ENCODE measurements around the gene FMN1. TPM values are rescaled to one million over a fixed set of nuclear protein-coding genes. Genes with fewer than 3 reads are reported as not detected.

The FMN1 gene
- total and polyA plus RNA-seq, 2 of the 13 experiments (the other 11 are each of a cell fraction or from before 2014, with no cell fraction given): 0.20 to 0.60 TPM

GRCh38 chr15:33201491-33202231 lies 7.1 kb upstream of the FMN1 start:
- CTCF ChIA-PET (ENCODE audit: low intra/inter-chr PET ratio, low total read pairs): no interaction called here
- intact Hi-C loops (cut with micrococcal nuclease; ENCODE audit: unreplicated experiment): no loop called here
- Histone ChIP-seq H3K4me3 (replicated peaks in 1 of 3; ENCODE audit: insufficient read depth in 1 of 3, low read depth in 2 of 3, low read length in 3 of 3) (peak overlapping the region in 2 of 3 experiments; percentile 15 to 27; a peak in 2 of 6 replicates), H4K20me1 (ENCODE audit: insufficient read depth, low read length) (no peaks in the 10 kb centered on the region), H3K27me3 (ENCODE audit: control insufficient read depth in 1 of 2, insufficient read depth in 2 of 2, low read length in 2 of 2) (no peaks in the 10 kb centered on the region), H3K27ac (ENCODE audit: extremely low read length, insufficient read depth, low read length) (no peak overlapping the region), H3K9me3 (ENCODE audit: low read length) (no peaks in the 10 kb centered on the region), H3K9ac (ENCODE audit: insufficient read depth, low read depth, low read length) (no peak overlapping the region), H3K4me2 (ENCODE audit: low read depth, low read length) (peak overlapping the region; percentile 60), H3K79me2 (ENCODE audit: insufficient read depth, low read length) (no peaks in the 10 kb centered on the region), H3K36me3 (replicated peaks in 1 of 2; ENCODE audit: control insufficient read depth in 1 of 2, insufficient read depth in 2 of 2, low read length in 2 of 2) (no peaks in the 10 kb centered on the region), H2AFZ (ENCODE audit: low read length) (no peak overlapping the region), H3K4me1 (ENCODE audit: insufficient read depth, low read length) (peaks cover 24% of the 10 kb centered on the region)
- in situ Hi-C loops (cut with HindIII; ENCODE audit: extremely low pct_ligation_motif_present, low pct_unique_long_range_greater_than_20kb): loop anchor here (5.0 kb wide), 1 partner anchor 49 kb away; no protein-coding TSS in a partner anchor
- ATAC-seq: peak; percentile 93
- DNase-seq (ENCODE audit: low spot score): peak; percentile 76
- WGBS (ENCODE audit: low lambda C conversion rate): 0% methylated on average over 6 of the region's 9 CpGs
- peak; percentile 37 for FAIRE-seq
- POLR2A ChIA-PET: interaction anchor here (1.3 kb wide), 1 partner anchor 133 kb away, joined by 3 read pairs; no protein-coding TSS in a partner anchor
- no TSS peak for BruUV-seq (replicated peaks)
- 0 out of 2 replicates have a peak, but pooled peaks have one; percentile 17 for TF ChIP-seq ARID5B (CRISPR knock-in tag; IDR thresholded peaks at IDR 0.05)
- no peak for TF ChIP-seq SOX6 (IDR thresholded peaks at IDR 0.05)
- TF ChIP-seq SOX6 (CRISPR knock-in tag; IDR thresholded peaks at IDR 0.05): peak; percentile 25; the same call in 1 of the 2 replicates
- TF ChIP-seq KLF9 (CRISPR knock-in tag; IDR thresholded peaks at IDR 0.05; ENCODE audit: low read depth): no peak
- TF ChIP-seq SAP130 (CRISPR knock-in tag; IDR thresholded peaks at IDR 0.05; ENCODE audit: low read depth): peak; percentile 29; the same call in 1 of the 2 replicates
- TF ChIP-seq POGZ (CRISPR knock-in tag; IDR thresholded peaks at IDR 0.05): no peak
- TF ChIP-seq NFE2 (CRISPR knock-in tag; IDR thresholded peaks at IDR 0.05): peak; percentile 31; the same call in 1 of the 2 replicates
- peak; percentile 72 for TF ChIP-seq MAFF (IDR thresholded peaks at IDR 0.05; ENCODE audit: low read depth, low read length)
- TF ChIP-seq, protein P1, sequence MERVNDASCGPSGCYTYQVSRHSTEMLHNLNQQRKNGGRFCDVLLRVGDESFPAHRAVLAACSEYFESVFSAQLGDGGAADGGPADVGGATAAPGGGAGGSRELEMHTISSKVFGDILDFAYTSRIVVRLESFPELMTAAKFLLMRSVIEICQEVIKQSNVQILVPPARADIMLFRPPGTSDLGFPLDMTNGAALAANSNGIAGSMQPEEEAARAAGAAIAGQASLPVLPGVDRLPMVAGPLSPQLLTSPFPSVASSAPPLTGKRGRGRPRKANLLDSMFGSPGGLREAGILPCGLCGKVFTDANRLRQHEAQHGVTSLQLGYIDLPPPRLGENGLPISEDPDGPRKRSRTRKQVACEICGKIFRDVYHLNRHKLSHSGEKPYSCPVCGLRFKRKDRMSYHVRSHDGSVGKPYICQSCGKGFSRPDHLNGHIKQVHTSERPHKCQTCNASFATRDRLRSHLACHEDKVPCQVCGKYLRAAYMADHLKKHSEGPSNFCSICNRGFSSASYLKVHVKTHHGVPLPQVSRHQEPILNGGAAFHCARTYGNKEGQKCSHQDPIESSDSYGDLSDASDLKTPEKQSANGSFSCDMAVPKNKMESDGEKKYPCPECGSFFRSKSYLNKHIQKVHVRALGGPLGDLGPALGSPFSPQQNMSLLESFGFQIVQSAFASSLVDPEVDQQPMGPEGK (CRISPR knock-in tag; IDR thresholded peaks at IDR 0.05): no peak
- TF ChIP-seq ZNF644 (CRISPR knock-in tag; IDR thresholded peaks at IDR 0.05; ENCODE audit: low read depth): peak; percentile 40; the same call in 1 of the 2 replicates
- TF ChIP-seq, protein P2, sequence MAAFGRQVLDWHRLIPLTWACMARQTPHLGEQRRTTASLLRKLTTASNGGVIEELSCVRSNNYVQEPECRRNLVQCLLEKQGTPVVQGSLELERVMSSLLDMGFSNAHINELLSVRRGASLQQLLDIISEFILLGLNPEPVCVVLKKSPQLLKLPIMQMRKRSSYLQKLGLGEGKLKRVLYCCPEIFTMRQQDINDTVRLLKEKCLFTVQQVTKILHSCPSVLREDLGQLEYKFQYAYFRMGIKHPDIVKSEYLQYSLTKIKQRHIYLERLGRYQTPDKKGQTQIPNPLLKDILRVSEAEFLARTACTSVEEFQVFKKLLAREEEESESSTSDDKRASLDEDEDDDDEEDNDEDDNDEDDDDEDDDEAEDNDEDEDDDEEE (CRISPR knock-in tag; IDR thresholded peaks at IDR 0.05): no peak
- TF ChIP-seq SOX5 (CRISPR knock-in tag; IDR thresholded peaks at IDR 0.05; ENCODE audit: borderline replicate concordance): peak; percentile 65; the same call in 1 of the 2 replicates
- peak; percentile 8; the same call in 1 of the 2 replicates for TF ChIP-seq CEBPB (IDR thresholded peaks at IDR 0.05; ENCODE audit: borderline replicate concordance, low read depth, low read length)
- TF ChIP-seq BHLHE40 (IDR thresholded peaks at IDR 0.05; ENCODE audit: low read length): 0 out of 2 replicates have a peak, but pooled peaks have one; percentile 48
- TF ChIP-seq XRCC5 (optimal IDR thresholded peaks at IDR 0.05; ENCODE audit: low read length): peak; percentile 42
- TF ChIP-seq MAFG (CRISPR knock-in tag; IDR thresholded peaks at IDR 0.05): peak; percentile 74
- TF ChIP-seq NFE2L2 (IDR thresholded peaks at IDR 0.05; ENCODE audit: low read length): peak; percentile 78

Data from HepG2 (cell line).